SH-SY5Y (cell line): ENCODE measurements around the gene C5orf15.
A peak's percentile ranks its signal among the peaks of the same experiment; 100 is the strongest.

Experiments used
- GATA2 ChIP-seq: IDR thresholded peaks from 2 replicates; pipeline ENCODE4 v1.6.1; 2011; ENCODE audit warnings: mild to moderate bottlenecking, low read depth, low read length
- GATA3 ChIP-seq: IDR thresholded peaks from 2 replicates; pipeline ENCODE4 v1.6.1; 2011; ENCODE audit warnings: low read depth, mild to moderate bottlenecking, low read length, moderate library complexity

The C5orf15 gene

GRCh38 chr5:133913413-133914155, 54.8 kb downstream of the C5orf15 start:
- TF ChIP-seq GATA3 (no peak), GATA2 (no peak)

DNA sequence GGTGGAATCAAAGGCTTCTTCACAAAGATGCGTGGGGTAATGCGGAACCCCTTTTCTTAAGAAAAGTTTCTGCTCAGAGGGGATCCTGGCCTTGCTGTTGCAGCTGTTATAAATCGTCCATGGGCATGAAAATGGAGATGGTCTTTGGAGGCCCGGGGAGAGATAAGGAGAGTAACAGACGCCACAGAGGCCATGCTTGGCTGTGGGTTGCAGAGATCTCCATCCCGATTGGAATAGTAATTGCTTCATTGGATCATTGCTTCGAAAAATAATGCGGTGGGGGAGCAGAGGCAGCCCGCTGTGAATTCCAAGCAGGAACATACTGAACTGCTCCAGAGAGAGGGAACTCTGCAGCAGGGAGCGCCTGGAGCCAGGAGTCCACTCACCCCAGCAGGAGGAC, 55.5 kb downstream of the C5orf15 start:
- TF ChIP-seq GATA3 (peak; percentile 93), GATA2 (peak; percentile 99)

DNA sequence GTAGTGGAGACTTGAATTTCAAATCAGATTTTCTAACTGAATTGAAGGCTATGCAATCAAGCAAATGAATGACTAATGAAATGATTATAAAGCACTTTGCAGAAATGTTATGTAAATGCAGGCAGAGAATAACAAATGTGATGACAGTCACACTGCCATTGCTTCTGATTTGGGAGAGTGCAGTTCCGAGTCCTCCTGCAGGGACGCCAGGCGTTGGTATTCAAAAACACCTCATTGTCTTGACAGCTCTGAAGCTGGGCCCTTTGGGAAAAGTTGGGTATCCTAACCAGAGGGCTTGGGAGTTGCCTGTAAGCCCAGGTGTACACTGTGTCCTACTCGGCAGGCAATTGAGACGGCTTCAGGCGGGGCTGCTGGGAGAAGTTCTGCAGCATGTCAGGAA, 57.9 kb downstream of the C5orf15 start:
- TF ChIP-seq GATA3: no peak
- no peak for TF ChIP-seq GATA2

GRCh38 chr5:133909603-133910002, 58.8 kb downstream of the C5orf15 start:
- TF ChIP-seq GATA3 (no peak), GATA2 (no peak)

DNA sequence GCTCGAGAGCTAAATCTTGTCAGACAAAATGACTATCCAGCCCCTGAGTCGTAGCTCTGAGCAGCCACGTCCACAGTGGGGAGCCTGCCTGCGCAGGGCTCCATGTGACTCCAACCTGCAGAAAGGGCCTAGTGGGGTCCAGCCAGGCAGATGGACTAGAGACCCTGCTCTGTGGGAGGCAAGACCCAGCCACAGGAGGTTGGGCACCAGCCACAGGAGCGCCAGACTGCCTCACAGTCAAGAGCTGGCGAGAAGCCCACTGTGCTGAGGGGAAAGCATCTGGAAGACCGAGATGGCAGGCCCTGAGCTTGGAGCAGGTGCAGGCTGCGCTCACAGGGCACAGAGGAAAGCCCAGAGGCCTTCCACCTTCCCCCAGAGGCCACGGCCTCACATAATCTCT, 61.4 kb downstream of the C5orf15 start:
- TF ChIP-seq GATA3 (no peak), GATA2 (no peak; the same call in 1 of the 2 replicates)

GRCh38 chr5:133906303-133906702, 62.1 kb downstream of the C5orf15 start:
- TF ChIP-seq GATA3: no peak
- no peak for TF ChIP-seq GATA2
